Natural killer cell (primary cell): ENCODE data around the gene DDX18. TPM values are rescaled to one million over a fixed set of nuclear protein-coding genes. Genes with fewer than 3 reads are reported as not detected.

ENCODE experiments used
- ATAC-seq, 3 donors: fragments of 150-1000 bp in 2 of 3; fragments of 200-7000 bp in 1 of 3; cut with Tn5 transposase; 1 replicate in 1 of 3; 2 replicates in 2 of 3; pipeline ENCODE4 v1.10.0; 2021; ENCODE audit warnings: mild to moderate bottlenecking in 2 of 3, moderate library complexity in 2 of 3
- DNase-seq, 2 donors: peaks; one replicate each; pipeline versions ENCODE4 v3.0.0 to v3.0.0-alpha.2; 2013 to 2021; ENCODE audit warnings: mixed read lengths in 1 of 2
- H3K27ac ChIP-seq: one replicate; pipeline ENCODE4 v1.5.1; 2013; ENCODE audit warnings: mild to moderate bottlenecking, low read length
- H3K27me3 ChIP-seq: one replicate; pipeline ENCODE4 v1.6.1; 2013; ENCODE audit warnings: low read length; ENCODE audit not compliant: control insufficient read depth, insufficient read depth
- H3K36me3 ChIP-seq: one replicate; pipeline ENCODE4 v1.6.1; 2013; ENCODE audit warnings: low read length; ENCODE audit not compliant: control insufficient read depth, insufficient read depth
- H3K4me1 ChIP-seq: one replicate; pipeline ENCODE4 v1.6.1; 2013; ENCODE audit warnings: low read length; ENCODE audit not compliant: control insufficient read depth, insufficient read depth
- H3K4me3 ChIP-seq: one replicate; pipeline ENCODE4 v1.5.1; 2013; ENCODE audit warnings: low read length
- H3K9me3 ChIP-seq: one replicate; pipeline ENCODE4 v1.6.1; 2013; ENCODE audit warnings: low read length; ENCODE audit not compliant: control insufficient read depth, insufficient read depth
- H3K27ac Mint-ChIP-seq, 2 donors: one replicate each; pipeline ENCODE4 v1.8.0; 2022; ENCODE audit warnings: mild to moderate bottlenecking in 2 of 2, mixed read lengths in 2 of 2, moderate library complexity in 1 of 2
- H3K27me3 Mint-ChIP-seq, 2 donors: one replicate each; pipeline ENCODE4 v1.8.0; 2022; ENCODE audit warnings: low read depth in 2 of 2, mixed read lengths in 2 of 2
- H3K36me3 Mint-ChIP-seq: one replicate; pipeline ENCODE4 v1.8.0; 2022; ENCODE audit warnings: mixed read lengths
- H3K4me1 Mint-ChIP-seq, 2 donors: one replicate each; pipeline ENCODE4 v1.8.0; 2022; ENCODE audit warnings: mixed read lengths in 2 of 2
- H3K4me3 Mint-ChIP-seq: one replicate; pipeline ENCODE4 v1.8.0; 2022; ENCODE audit warnings: mild to moderate bottlenecking, moderate library complexity, mixed read lengths
- H3K9me3 Mint-ChIP-seq, 2 donors: one replicate each; pipeline ENCODE4 v1.8.0; 2022; ENCODE audit warnings: mixed read lengths in 2 of 2
- CTCF ChIP-seq: fragments of 200-600 bp; IDR thresholded peaks from one replicate; pipeline ENCODE4 v1.8.0; 2022; ENCODE audit warnings: antibody characterized with exemption
- WGBS: methylation state at CpG from one replicate; pipeline ENCODE4 v1.1.7; 2013; ENCODE audit warnings: missing lambda C conversion rate; ENCODE audit not compliant: insufficient coverage; 5-methylcytosine and 5-hydroxymethylcytosine counted together
- intact Hi-C: fragments of 100-400 bp; cut with micrococcal nuclease; formaldehyde crosslinking; loops from one replicate; pipeline ENCODE4 v1.14.2; 2022
- total RNA-seq, 4 donors: library from RNA; stranded (reverse); fragments of 120-200 nt in 1 of 4; gene quantifications; one replicate each; pipeline versions ENCODE4 v1.2.3 to v1.2.4, GENCODE V29; 2013 to 2022

Gene DDX18
- total RNA-seq, 3 donors from 2014 or later (not counting 1 experiment from before 2014, with no cell fraction given) = 65.2 to 68.6 (median 67.8) TPM

- Mint-ChIP-seq H3K27ac (no peak overlapping the region), H3K4me3 (no peak overlapping the region), H3K9me3 (no peaks in the 10 kb centered on the region), H3K4me1 (peaks cover 18 to 24% of the 10 kb centered on the region in 2 donors), H3K36me3 (no peaks in the 10 kb centered on the region), H3K27me3 (peaks cover 0 to 11% of the 10 kb centered on the region in 2 donors)
- no peaks in the 10 kb centered on the region for H3K9me3 ChIP-seq
- no peak overlapping the region for H3K4me3 ChIP-seq
- ATAC-seq (no peak), DNase-seq (no peak)
- peaks cover 13% of the 10 kb centered on the region for H3K4me1 ChIP-seq
- H3K27me3 ChIP-seq = no peaks in the 10 kb centered on the region
- peaks cover 4% of the 10 kb centered on the region for H3K36me3 ChIP-seq
- intact Hi-C loops = loop anchor here (10.0 kb wide), 2 partner anchors 272 to 1552 kb away; partner anchors contain the start of genes C2orf76, DBI and INSIG2
- WGBS = 90% methylated on average over 3 of the region's 4 CpGs
- no peak overlapping the region for H3K27ac ChIP-seq
- no peak for TF ChIP-seq CTCF
These were observed 2.0 kb upstream of the DDX18 start for GRCh38 chr2:117812443-117812842.

- peaks cover 23 to 36% of the 10 kb centered on the region in 2 donors for H3K4me1 Mint-ChIP-seq
These were observed 1.5 kb downstream of the DDX18 start for GRCh38 chr2:117815946-117816345.

DNA sequence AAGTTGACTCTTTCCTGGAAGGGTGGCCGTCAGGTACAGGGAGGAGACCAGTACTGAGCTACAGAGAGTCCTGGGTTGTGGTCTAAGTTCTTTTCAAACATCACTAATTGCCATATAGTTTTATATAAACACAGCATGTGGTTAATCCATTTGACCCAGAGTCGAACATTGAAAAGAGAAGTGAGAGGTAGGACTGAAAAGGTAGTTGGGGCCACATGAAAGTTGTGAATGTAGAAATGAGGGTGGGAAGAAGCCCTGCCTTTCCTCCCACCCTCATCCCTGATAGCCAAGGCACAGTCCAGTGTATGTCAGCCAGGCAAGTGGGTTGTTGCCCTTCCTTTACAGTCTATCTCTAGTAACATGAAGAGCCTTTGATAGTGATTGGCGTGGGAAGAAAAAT is 4.4 kb downstream of the DDX18 start:
- Mint-ChIP-seq H3K9me3 (no peaks in the 10 kb centered on the region), H3K4me3 (no peak overlapping the region), H3K4me1 (peaks cover 23 to 36% of the 10 kb centered on the region in 2 donors), H3K27ac (peak overlapping the region; percentile 60 to 96), H3K36me3 (peaks cover 37% of the 10 kb centered on the region), H3K27me3 (no peaks in the 10 kb centered on the region)
- no peak for ATAC-seq
- Histone ChIP-seq H3K4me3 (no peak overlapping the region), H3K27ac (no peak overlapping the region), H3K36me3 (peaks cover 68% of the 10 kb centered on the region), H3K27me3 (no peaks in the 10 kb centered on the region), H3K4me1 (peaks cover 13% of the 10 kb centered on the region), H3K9me3 (no peaks in the 10 kb centered on the region)
- TF ChIP-seq CTCF = no peak
- intact Hi-C loops = loop anchor here (10.0 kb wide), 2 partner anchors 266 to 1546 kb away; partner anchors contain the start of genes C2orf76, DBI and INSIG2
- DNase-seq = no peak
- WGBS = 100% methylated on average over 2 of the region's 3 CpGs

More at GRCh38 chr2:117815946-117816345, 1.5 kb downstream of the DDX18 start:
- Mint-ChIP-seq H3K9me3 (no peaks in the 10 kb centered on the region), H3K36me3 (peaks cover 13% of the 10 kb centered on the region), H3K27me3 (peaks cover 0 to 4% of the 10 kb centered on the region in 2 donors), H3K27ac (peak overlapping the region; percentile 88 to 96), H3K4me3 (peak overlapping the region; percentile 92)
- Histone ChIP-seq H3K4me1 (peaks cover 13% of the 10 kb centered on the region), H3K4me3 (no peak overlapping the region), H3K36me3 (peaks cover 39% of the 10 kb centered on the region), H3K27ac (peak overlapping the region; percentile 98), H3K9me3 (no peaks in the 10 kb centered on the region), H3K27me3 (no peaks in the 10 kb centered on the region)
- intact Hi-C loops = loop anchor here (2.0 to 10.0 kb wide), 3 partner anchors 115 to 1549 kb away; partner anchors contain the start of genes C2orf76, DBI and INSIG2
- peak in 1 of 2 donors; percentile 31 for DNase-seq
- 94% methylated on average over 2 of the region's 3 CpGs for WGBS
- ATAC-seq = no peak
- no peak for TF ChIP-seq CTCF

GRCh38 chr2:117820444-117820843 is 6.0 kb downstream of the DDX18 start:
- Mint-ChIP-seq H3K27me3 (no peaks in the 10 kb centered on the region), H3K36me3 (peaks cover 45% of the 10 kb centered on the region), H3K4me3 (no peak overlapping the region), H3K27ac (peak overlapping the region; percentile 60 to 96), H3K4me1 (peaks cover 10 to 24% of the 10 kb centered on the region in 2 donors), H3K9me3 (no peaks in the 10 kb centered on the region)
- Histone ChIP-seq H3K4me3 (no peak overlapping the region), H3K27ac (no peak overlapping the region), H3K27me3 (no peaks in the 10 kb centered on the region), H3K9me3 (no peaks in the 10 kb centered on the region), H3K36me3 (peaks cover 83% of the 10 kb centered on the region), H3K4me1 (peaks cover 5% of the 10 kb centered on the region)
- WGBS = no CpG with 5 or more reads among the region's 1 CpG
- no peak for TF ChIP-seq CTCF
- intact Hi-C loops = no loop called here
- ATAC-seq (peak; percentile 80 to 93 (median 90)), DNase-seq (peak in 1 of 2 donors; percentile 62)
